ENCODE results near the gene CEP128.

CEP128 gene

GRCh38 chr14:80475074-80475473 is 466.5 kb downstream of the CEP128 start:
- no peak for DNase-seq (ENCODE audit: low read depth)

- no peak for DNase-seq (ENCODE audit: low read depth)
Measured at GRCh38 chr14:80468331-80469122, 473.0 kb downstream of the CEP128 start.

GRCh38 chr14:80465546-80466220 is 475.9 kb downstream of the CEP128 start:
- DNase-seq (ENCODE audit: low read depth), result no peak

- no peak for DNase-seq (ENCODE audit: low read depth)
Measured at GRCh38 chr14:80464531-80465149, 476.9 kb downstream of the CEP128 start.

- no peak for DNase-seq (ENCODE audit: low read depth)
Measured at GRCh38 chr14:80456209-80456608, 485.3 kb downstream of the CEP128 start.

- no peak for DNase-seq (ENCODE audit: low read depth)
Measured at GRCh38 chr14:80455031-80455430, 486.5 kb downstream of the CEP128 start.

- no peak for DNase-seq (ENCODE audit: low read depth)
Measured at GRCh38 chr14:80448267-80448666, 493.3 kb downstream of the CEP128 start.

GRCh38 chr14:80447392-80447791 is 494.1 kb downstream of the CEP128 start:
- DNase-seq (ENCODE audit: low read depth), result no peak
